Keratinocyte (primary cell): ENCODE data around the gene SMARCC2. TPM values are rescaled to one million over a fixed set of nuclear protein-coding genes. Genes with fewer than 3 reads are reported as not detected.

Source experiments
- DNase-seq: peaks from one replicate; pipeline ENCODE4 v3.0.0-alpha.2; 2011; ENCODE audit warnings: low read depth, missing footprints, low spot score
- FAIRE-seq: peaks from 2 replicates; lab custom pipeline; 2011; peaks lifted over from hg19 to GRCh38; lab: Jason Lieb, UNC
- H2AFZ ChIP-seq: 2 replicates; pipeline ENCODE4 v1.6.0; 2012; ENCODE audit warnings: low read length, control low read depth, inconsistent platforms; ENCODE audit not compliant: control insufficient read depth
- H3K27ac ChIP-seq: 2 replicates; pipeline ENCODE4 v1.5.1; 2011; ENCODE audit warnings: low read length; ENCODE audit not compliant: control insufficient read depth, insufficient read depth
- H3K27me3 ChIP-seq: 3 replicates; pipeline ENCODE4 v1.6.0; 2011; ENCODE audit warnings: low read length; ENCODE audit not compliant: control insufficient read depth, insufficient read depth; ENCODE audit errors: extremely low read depth
- H3K36me3 ChIP-seq, 2 experiments: 2 replicates in 1 of 2; 3 replicates in 1 of 2; pipeline ENCODE4 v1.5.1; 2011; ENCODE audit warnings: low read length in 2 of 2, mild to moderate bottlenecking in 1 of 2; ENCODE audit not compliant: control insufficient read depth in 2 of 2, insufficient read depth in 2 of 2; ENCODE audit errors: extremely low read depth in 1 of 2
- H3K4me1 ChIP-seq: 3 replicates; pipeline ENCODE4 v1.5.1; 2011; ENCODE audit warnings: low read length; ENCODE audit not compliant: control insufficient read depth, insufficient read depth; ENCODE audit errors: extremely low read depth
- H3K4me2 ChIP-seq: 3 replicates; pipeline ENCODE4 v1.6.0; 2011; ENCODE audit warnings: low read depth, low read length; ENCODE audit not compliant: control insufficient read depth, insufficient read depth; ENCODE audit errors: extremely low read depth
- H3K4me3 ChIP-seq, 3 experiments: fragments of 200-600 bp in 1 of 3; sonication (generic) in 1 of 3; 2 replicates in 2 of 3; 3 replicates in 1 of 3; pipeline ENCODE4 v1.5.1; 2011 to 2016; ENCODE audit warnings: low read length in 3 of 3, mild to moderate bottlenecking in 3 of 3, control low read depth in 2 of 3, inconsistent platforms in 1 of 3, low read depth in 1 of 3, mixed read lengths in 1 of 3, mixed run types in 1 of 3, moderate library complexity in 1 of 3; ENCODE audit not compliant: control insufficient read depth in 2 of 3, insufficient read depth in 2 of 3; ENCODE audit errors: extremely low read depth in 1 of 3
- H3K79me2 ChIP-seq: 2 replicates; pipeline ENCODE4 v1.6.0; 2012; ENCODE audit warnings: low read length; ENCODE audit not compliant: control insufficient read depth, insufficient read depth
- H3K9ac ChIP-seq: 3 replicates; pipeline ENCODE4 v1.6.0; 2011; ENCODE audit warnings: low read length; ENCODE audit not compliant: control insufficient read depth, insufficient read depth; ENCODE audit errors: extremely low read depth
- H3K9me1 ChIP-seq: 3 replicates; pipeline ENCODE4 v1.6.0; 2011; ENCODE audit warnings: low read length; ENCODE audit not compliant: control insufficient read depth, insufficient read depth; ENCODE audit errors: extremely low read depth
- H3K9me3 ChIP-seq: 2 replicates; pipeline ENCODE4 v1.5.1; 2012; ENCODE audit warnings: low read depth, low read length; ENCODE audit not compliant: control insufficient read depth
- H4K20me1 ChIP-seq: 3 replicates; pipeline ENCODE4 v1.6.0; 2011; ENCODE audit warnings: low read length; ENCODE audit not compliant: control insufficient read depth, insufficient read depth; ENCODE audit errors: extremely low read depth
- EZH2 ChIP-seq: IDR thresholded peaks from one replicate; pipeline ENCODE4 v1.6.1; 2012; ENCODE audit warnings: inconsistent platforms, mild to moderate bottlenecking, low read length, moderate library complexity
- dilution Hi-C: fragments of 300-500 bp; cut with MboI; formaldehyde crosslinking; loops from one replicate; pipeline ENCODE4 v1.7.0; 2020; ENCODE audit warnings: low sequenced_read_pairs; ENCODE audit not compliant: extremely low pct_ligation_motif_present
- polyA plus RNA-seq, 5 experiments: library from polyadenylated mRNA; depleted of rRNA in 3 of 5; stranded (reverse) in 3 of 5; stranded (forward) in 1 of 5; unstranded in 1 of 5; fragments of >200 nt; gene quantifications; 1 replicate in 1 of 5; 2 replicates in 3 of 5; 3 replicates in 1 of 5; pipeline versions ENCODE4 v1.2.1 to v1.2.3, GENCODE V29; 2011 to 2012; ENCODE audit warnings: missing spikeins in 2 of 5, low read depth in 1 of 5, low replicate concordance in 1 of 5
- TF ChIP-seq, protein P1 (sequence below), 3 experiments: IDR thresholded peaks in 1 of 3; conservative IDR thresholded peaks in 1 of 3; optimal IDR thresholded peaks in 1 of 3; 2 replicates in 2 of 3; 3 replicates in 1 of 3; pipeline versions ENCODE3 to v1.5.1; 2011; ENCODE audit warnings: low read length in 3 of 3, mild to moderate bottlenecking in 3 of 3, moderate library complexity in 2 of 3, control low read depth in 1 of 3, inconsistent platforms in 1 of 3; ENCODE audit not compliant: insufficient read depth in 2 of 3; ENCODE audit errors: extremely low read depth in 1 of 3

SMARCC2 gene
- polyA plus RNA-seq, 1 donor (not counting 4 experiments of a cell fraction or from before 2014, with no cell fraction given): 32.5 TPM

DNA sequence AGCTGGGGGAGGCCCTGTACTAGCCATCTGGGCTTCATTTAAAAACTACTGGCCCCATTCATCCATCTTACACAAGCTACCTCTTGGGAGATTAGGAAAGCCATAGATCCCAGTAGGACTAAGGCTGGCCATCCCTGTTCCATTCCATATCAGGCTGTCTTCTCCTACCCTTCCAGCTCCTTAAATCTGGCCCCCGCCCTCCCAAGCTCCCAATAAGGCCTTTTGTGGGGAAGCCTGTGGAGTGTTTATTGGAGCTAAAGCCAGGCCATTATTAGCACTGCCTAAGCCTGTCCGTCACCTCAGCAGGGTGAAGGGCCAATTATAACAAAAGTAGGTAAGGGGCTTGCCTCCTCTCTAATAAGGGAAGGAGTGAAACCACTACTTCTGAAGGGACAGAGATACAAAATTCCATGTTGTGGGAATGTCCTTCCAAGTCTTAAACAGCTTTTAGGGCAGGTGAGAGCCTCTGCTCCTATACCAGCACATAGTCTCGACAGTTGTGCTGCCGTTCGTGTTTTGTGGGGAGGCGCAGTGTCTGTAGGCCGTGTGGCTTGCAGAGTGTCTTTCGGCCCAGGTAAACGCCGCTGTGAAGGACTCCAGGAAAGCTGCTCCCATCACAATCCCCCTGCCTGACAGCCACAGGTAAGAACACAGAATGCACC, 27.5 kb downstream of the SMARCC2 start:
- H4K20me1 ChIP-seq: peaks cover 21% of the 10 kb centered on the region
- H3K4me3 ChIP-seq: no peak overlapping the region
- H3K27ac ChIP-seq: no peak overlapping the region
- H3K36me3 ChIP-seq: peaks cover 34 to 38% of the 10 kb centered on the region in 2 experiments
- no peaks in the 10 kb centered on the region for H3K9me1 ChIP-seq
- H3K4me1 ChIP-seq: peaks cover 26% of the 10 kb centered on the region
- no peaks in the 10 kb centered on the region for H3K9me3 ChIP-seq
- no peak for TF ChIP-seq EZH2
- TF ChIP-seq, protein P1, sequence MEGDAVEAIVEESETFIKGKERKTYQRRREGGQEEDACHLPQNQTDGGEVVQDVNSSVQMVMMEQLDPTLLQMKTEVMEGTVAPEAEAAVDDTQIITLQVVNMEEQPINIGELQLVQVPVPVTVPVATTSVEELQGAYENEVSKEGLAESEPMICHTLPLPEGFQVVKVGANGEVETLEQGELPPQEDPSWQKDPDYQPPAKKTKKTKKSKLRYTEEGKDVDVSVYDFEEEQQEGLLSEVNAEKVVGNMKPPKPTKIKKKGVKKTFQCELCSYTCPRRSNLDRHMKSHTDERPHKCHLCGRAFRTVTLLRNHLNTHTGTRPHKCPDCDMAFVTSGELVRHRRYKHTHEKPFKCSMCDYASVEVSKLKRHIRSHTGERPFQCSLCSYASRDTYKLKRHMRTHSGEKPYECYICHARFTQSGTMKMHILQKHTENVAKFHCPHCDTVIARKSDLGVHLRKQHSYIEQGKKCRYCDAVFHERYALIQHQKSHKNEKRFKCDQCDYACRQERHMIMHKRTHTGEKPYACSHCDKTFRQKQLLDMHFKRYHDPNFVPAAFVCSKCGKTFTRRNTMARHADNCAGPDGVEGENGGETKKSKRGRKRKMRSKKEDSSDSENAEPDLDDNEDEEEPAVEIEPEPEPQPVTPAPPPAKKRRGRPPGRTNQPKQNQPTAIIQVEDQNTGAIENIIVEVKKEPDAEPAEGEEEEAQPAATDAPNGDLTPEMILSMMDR (optimal IDR thresholded peaks at IDR 0.05 in 1 of 3, IDR thresholded peaks at IDR 0.05 in 1 of 3, conservative IDR thresholded peaks at IDR 0.05 in 1 of 3; ENCODE audit: extremely low read depth in 1 of 3, insufficient read depth in 2 of 3, low read length in 3 of 3): no peak
- no peak for DNase-seq
- no peak overlapping the region for H2AFZ ChIP-seq
- dilution Hi-C loops: no loop called here
- peaks cover 28% of the 10 kb centered on the region for H3K79me2 ChIP-seq
- no peaks in the 10 kb centered on the region for H3K27me3 ChIP-seq
- no peak overlapping the region for H3K9ac ChIP-seq
- no peak overlapping the region for H3K4me2 ChIP-seq
- FAIRE-seq: no peak

DNA sequence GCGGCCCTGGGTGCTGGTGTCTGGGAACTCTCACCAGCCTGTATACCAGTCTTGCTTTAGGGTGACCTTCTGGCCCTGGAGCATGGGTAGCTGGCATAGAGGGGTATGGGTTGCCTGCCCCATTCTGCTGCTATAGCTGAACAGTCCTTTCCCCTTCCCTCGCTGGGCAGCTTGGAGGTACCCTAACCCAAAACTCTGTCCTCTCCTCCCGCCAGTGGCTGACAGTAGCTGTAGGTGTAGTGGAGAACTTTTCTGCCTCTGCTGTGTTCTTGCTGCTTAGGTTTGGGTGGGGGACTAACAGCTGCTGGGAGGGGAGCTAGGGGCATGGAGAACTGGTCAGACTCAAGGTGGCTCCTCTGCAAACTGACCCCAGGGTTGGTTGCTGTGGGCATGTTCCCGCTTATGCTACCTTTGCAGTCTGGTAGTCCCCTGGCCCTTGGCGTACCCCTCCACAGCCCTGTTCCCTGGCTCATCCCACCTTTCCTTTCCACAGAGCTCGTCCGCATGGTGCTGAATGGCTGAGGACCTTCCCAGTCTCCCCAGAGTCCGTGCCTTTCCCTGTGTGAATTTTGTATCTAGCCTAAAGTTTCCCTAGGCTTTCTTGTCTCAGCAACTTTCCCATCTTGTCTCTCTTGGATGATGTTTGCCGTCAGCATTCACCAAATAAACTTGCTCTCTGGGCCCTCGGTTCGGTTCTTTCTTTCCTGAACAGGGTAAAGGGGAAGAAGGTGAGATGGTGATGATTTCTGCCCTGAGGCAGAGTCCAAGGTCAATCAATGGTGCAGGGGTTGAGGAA, 28.2 kb downstream of the SMARCC2 start:
- Histone ChIP-seq H3K4me2 (peak overlapping the region; percentile 95), H3K9me3 (no peaks in the 10 kb centered on the region), H4K20me1 (peaks cover 21% of the 10 kb centered on the region), H3K9ac (peak overlapping the region; percentile 99), H3K27me3 (no peaks in the 10 kb centered on the region), H2AFZ (no peak overlapping the region), H3K4me3 (peak overlapping the region; percentile 84 to 98 (median 89)), H3K79me2 (peaks cover 28% of the 10 kb centered on the region), H3K9me1 (no peaks in the 10 kb centered on the region), H3K27ac (peak overlapping the region; percentile 21), H3K4me1 (peaks cover 26% of the 10 kb centered on the region), H3K36me3 (peaks cover 34 to 38% of the 10 kb centered on the region in 2 experiments)
- dilution Hi-C loops: no loop called here
- FAIRE-seq: no peak
- TF ChIP-seq, protein P1 (optimal IDR thresholded peaks at IDR 0.05 in 1 of 3, IDR thresholded peaks at IDR 0.05 in 1 of 3, conservative IDR thresholded peaks at IDR 0.05 in 1 of 3; ENCODE audit: extremely low read depth in 1 of 3, insufficient read depth in 2 of 3, low read length in 3 of 3): no peak
- no peak for TF ChIP-seq EZH2
- DNase-seq: no peak
